Calu3 (cell line): ENCODE results near the gene TRAPPC6A. TPM values are rescaled to one million over a fixed set of nuclear protein-coding genes. Genes with fewer than 3 reads are reported as not detected.

Experiments
- BruUV-seq: library from RNA; stranded (reverse); fragments of 400-500 nt; replicated peaks from 2 replicates; lab custom pipeline; 2021; lab: Mats Ljungman, UMichigan
- CTCF ChIA-PET: fragments of 300-600 bp; sonication (Branson Sonifier 250); formaldehyde crosslinking; loops from one replicate; lab custom pipeline; 2022; ENCODE audit warnings: antibody characterized with exemption; lab: Charles Lee
- DNase-seq: peaks from one replicate; pipeline ENCODE4 v3.0.0; 2022
- H3K27ac Mint-ChIP-seq: one replicate; pipeline ENCODE4 v1.8.0; 2022; ENCODE audit warnings: mixed read lengths; ENCODE audit not compliant: unreplicated experiment
- H3K27me3 Mint-ChIP-seq: one replicate; pipeline ENCODE4 v1.8.0; 2022; ENCODE audit warnings: mixed read lengths; ENCODE audit not compliant: unreplicated experiment
- H3K36me3 Mint-ChIP-seq: one replicate; pipeline ENCODE4 v1.8.0; 2022; ENCODE audit warnings: mild to moderate bottlenecking, moderate library complexity, mixed read lengths; ENCODE audit not compliant: insufficient read depth, unreplicated experiment
- H3K4me1 Mint-ChIP-seq: one replicate; pipeline ENCODE4 v1.8.0; 2022; ENCODE audit warnings: mild to moderate bottlenecking, low read depth, mixed read lengths; ENCODE audit not compliant: unreplicated experiment
- H3K4me3 Mint-ChIP-seq: one replicate; pipeline ENCODE4 v1.8.0; 2022; ENCODE audit warnings: mild to moderate bottlenecking, low read depth, moderate library complexity, mixed read lengths; ENCODE audit not compliant: unreplicated experiment
- H3K9me3 Mint-ChIP-seq: one replicate; pipeline ENCODE4 v1.8.0; 2022; ENCODE audit warnings: low read depth, mixed read lengths; ENCODE audit not compliant: unreplicated experiment
- CTCF ChIP-seq: fragments of 200-600 bp; IDR thresholded peaks from one replicate; pipeline ENCODE4 v1.8.0; 2022; ENCODE audit warnings: antibody characterized with exemption; ENCODE audit not compliant: unreplicated experiment
- intact Hi-C: fragments of 100-400 bp; cut with micrococcal nuclease; formaldehyde crosslinking; loops from one replicate; pipeline ENCODE4 v1.10.0; 2022; ENCODE audit not compliant: unreplicated experiment
- total RNA-seq: library from RNA; stranded (reverse); gene quantifications from 2 replicates; pipeline ENCODE4 v1.2.3, GENCODE V29; 2022

The TRAPPC6A gene
- total RNA-seq, 1 experiment from 2014 or later = 55.7 TPM

GRCh38 chr19:45162608-45163143 is 15.4 kb downstream of the TRAPPC6A start:
- Mint-ChIP-seq H3K36me3 (peaks cover 60% of the 10 kb centered on the region), H3K27me3 (peaks cover 12% of the 10 kb centered on the region), H3K4me1 (peaks cover 33% of the 10 kb centered on the region), H3K27ac (no peak overlapping the region), H3K9me3 (no peaks in the 10 kb centered on the region), H3K4me3 (no peak overlapping the region)
- DNase-seq = no peak
- BruUV-seq = no TSS peak
- CTCF ChIA-PET = interaction anchor here (0.6 to 1.1 kb wide), 2 partner anchors 14 to 16 kb away, joined by 3 to 6 read pairs; partner anchors contain the start of genes BLOC1S3 and TRAPPC6A
- TF ChIP-seq CTCF = no peak
- intact Hi-C loops = no loop called here

GRCh38 chr19:45161738-45162607 is 16.1 kb downstream of the TRAPPC6A start:
- TF ChIP-seq CTCF = peak; percentile 61
- Mint-ChIP-seq H3K9me3 (no peaks in the 10 kb centered on the region), H3K36me3 (peaks cover 62% of the 10 kb centered on the region), H3K27me3 (peaks cover 19% of the 10 kb centered on the region), H3K4me3 (peak overlapping the region; percentile 36), H3K27ac (peak overlapping the region; percentile 3), H3K4me1 (peaks cover 40% of the 10 kb centered on the region)
- no TSS peak for BruUV-seq
- DNase-seq = peak; percentile 73
- intact Hi-C loops = no loop called here
- CTCF ChIA-PET = interaction anchor here (0.6 to 1.1 kb wide), 2 partner anchors 13 to 16 kb away, joined by 3 to 6 read pairs; partner anchors contain the start of genes BLOC1S3 and TRAPPC6A

GRCh38 chr19:45160870-45161737 is 16.9 kb downstream of the TRAPPC6A start, which contains the start of gene NKPD1:
NKPD1 (minus strand) TSS chr19:45160982; CDS start chr19:45160150, 832 bp downstream.
- H3K4me1 Mint-ChIP-seq = peaks cover 48% of the 10 kb centered on the region
- peak within 1 kb of the TSS; percentile 3 for H3K27ac Mint-ChIP-seq
- H3K4me3 Mint-ChIP-seq = peak within 1 kb of the TSS; percentile 36
- CTCF ChIA-PET = interaction anchor here (1.1 kb wide), 1 partner anchor 88 kb away, joined by 4 read pairs; no protein-coding TSS in a partner anchor
- no peak for TF ChIP-seq CTCF
- H3K36me3 Mint-ChIP-seq = peaks cover 64% of the 10 kb centered on the region
- intact Hi-C loops = no loop called here
- no peaks in the 10 kb centered on the region for H3K9me3 Mint-ChIP-seq
- DNase-seq = peak; percentile 94
- peaks cover 25% of the 10 kb centered on the region for H3K27me3 Mint-ChIP-seq
- BruUV-seq = no TSS peak

GRCh38 chr19:45159971-45160324 is 18.1 kb downstream of the TRAPPC6A start:
- intact Hi-C loops = no loop called here
- H3K36me3 Mint-ChIP-seq = peaks cover 64% of the 10 kb centered on the region
- no peaks in the 10 kb centered on the region for H3K9me3 Mint-ChIP-seq
- CTCF ChIA-PET = no interaction called here
- no peak overlapping the region for H3K4me3 Mint-ChIP-seq
- no TSS peak for BruUV-seq
- peak overlapping the region; percentile 3 for H3K27ac Mint-ChIP-seq
- TF ChIP-seq CTCF = no peak
- peaks cover 25% of the 10 kb centered on the region for H3K27me3 Mint-ChIP-seq
- H3K4me1 Mint-ChIP-seq = peaks cover 48% of the 10 kb centered on the region
- DNase-seq = no peak
